Aorta (tissue), 5 donors: ENCODE results near the gene ELOVL7. TPM values are rescaled to one million over a fixed set of nuclear protein-coding genes. Genes with fewer than 3 reads are reported as not detected.

ENCODE experiments used
- ATAC-seq: fragments of 200-7000 bp; cut with Tn5 transposase; one replicate; pipeline ENCODE4 v1.9.1; 2022; ENCODE audit warnings: moderate library complexity; ENCODE audit not compliant: low FRiP score
- DNase-seq, 2 donors: peaks; one replicate each; pipeline ENCODE4 v3.0.0-alpha.2; 2020
- H3K27ac ChIP-seq, 2 donors: one replicate each; pipeline ENCODE4 v1.5.1; 2013; ENCODE audit warnings: low read length in 2 of 2, mild to moderate bottlenecking in 2 of 2, moderate library complexity in 2 of 2, control low read depth in 1 of 2, inconsistent platforms in 1 of 2, low read depth in 1 of 2
- H3K27me3 ChIP-seq, 2 donors: one replicate each; pipeline ENCODE4 v1.6.1; 2013; ENCODE audit warnings: control low read depth in 1 of 2, low read length in 1 of 2, mild to moderate bottlenecking in 1 of 2, moderate library complexity in 1 of 2; ENCODE audit not compliant: insufficient read depth in 2 of 2, control insufficient read depth in 1 of 2
- H3K36me3 ChIP-seq, 2 donors: one replicate each; pipeline ENCODE4 v1.6.1; 2013; ENCODE audit warnings: control low read depth in 1 of 2, low read length in 1 of 2, mild to moderate bottlenecking in 1 of 2; ENCODE audit not compliant: insufficient read depth in 2 of 2, control insufficient read depth in 1 of 2
- H3K4me1 ChIP-seq, 2 donors: one replicate each; pipeline ENCODE4 v1.6.1; 2013; ENCODE audit warnings: low read length in 2 of 2, control low read depth in 1 of 2, mild to moderate bottlenecking in 1 of 2, moderate library complexity in 1 of 2; ENCODE audit not compliant: insufficient read depth in 2 of 2, control insufficient read depth in 1 of 2
- H3K4me3 ChIP-seq, 2 donors: one replicate each; pipeline ENCODE4 v1.5.1; 2013; ENCODE audit warnings: low read length in 2 of 2, control low read depth in 1 of 2, mild to moderate bottlenecking in 1 of 2
- H3K9me3 ChIP-seq: one replicate; pipeline ENCODE4 v1.6.1; 2013; ENCODE audit warnings: mild to moderate bottlenecking, low read length; ENCODE audit not compliant: control insufficient read depth
- WGBS, 2 donors: extraction: QIAGEN DNeasy Blood & Tissue Kit; methylation state at CpG; one replicate each; pipeline ENCODE4 v1.1.7; 2013; 5-methylcytosine and 5-hydroxymethylcytosine counted together
- intact Hi-C, 2 donors: fragments of 100-400 bp; cut with DNase I; formaldehyde crosslinking; loops; one replicate each; pipeline versions ENCODE4 v1.14.2 to v1.15.0; 2022
- polyA plus RNA-seq, 2 donors: library from polyadenylated mRNA; stranded (reverse); fragments of 200-250 nt; gene quantifications; one replicate each; pipeline ENCODE4 v1.2.3, GENCODE V29; 2013
- total RNA-seq, 2 donors: library from RNA; stranded (reverse); fragmentation: NEBNext Ultra II Directional; extraction: Animal tissue kit (Norgen Biotek cat#: 25700); gene quantifications; one replicate each; pipeline ENCODE4 v1.2.1, GENCODE V29; 2021
- donor health status: healthy with polysubstance abuse.
- donor health status: Bipolar disorder and iron deficiency.
- donor health status: DM: no; HTN: no; CAD: no.
- donor health status: DM: no; HTN: no; CAD: no.
- donor health status: DM: yes; HTN: yes; CAD: no.

Gene ELOVL7
- total and polyA plus RNA-seq, 4 donors, result 1.5 to 10.5 (median 5.4) TPM; not detected in 1

GRCh38 chr5:60842871-60843385 lies 1.1 kb downstream of the ELOVL7 start:
- intact Hi-C loops, result no loop called here
- ATAC-seq, result no peak
- no peaks in the 10 kb centered on the region for H3K36me3 ChIP-seq
- 7 to 8% methylated on average over 26 of the region's 26 CpGs for WGBS, 2 donors
- H3K4me3 ChIP-seq, result peak overlapping the region in 1 of 2 donors; percentile 67
- H3K27ac ChIP-seq, result no peak overlapping the region
- H3K9me3 ChIP-seq, result no peaks in the 10 kb centered on the region
- H3K4me1 ChIP-seq, result peaks cover 0 to 3% of the 10 kb centered on the region in 2 donors
- no peaks in the 10 kb centered on the region for H3K27me3 ChIP-seq
- DNase-seq, result no peak

- Histone ChIP-seq H3K4me3 (no peak overlapping the region), H3K36me3 (no peaks in the 10 kb centered on the region), H3K27ac (no peak overlapping the region), H3K27me3 (peaks cover 0 to under 1% of the 10 kb centered on the region in 2 donors), H3K9me3 (no peaks in the 10 kb centered on the region), H3K4me1 (peaks cover 0 to 3% of the 10 kb centered on the region in 2 donors)
- no peak for DNase-seq
- no peak for ATAC-seq
- WGBS, 2 donors, result 62 to 65% methylated on average over 2 of the region's 2 CpGs
- intact Hi-C loops, result no loop called here
These were observed 2.7 kb downstream of the ELOVL7 start for GRCh38 chr5:60841361-60841760.

- H3K4me1 ChIP-seq, result no peaks in the 10 kb centered on the region
- intact Hi-C loops, result no loop called here
- peaks cover 0 to 4% of the 10 kb centered on the region in 2 donors for H3K27me3 ChIP-seq
- H3K9me3 ChIP-seq, result no peaks in the 10 kb centered on the region
- no peak for DNase-seq
- ATAC-seq, result no peak
- no peak overlapping the region for H3K27ac ChIP-seq
- H3K4me3 ChIP-seq, result no peak overlapping the region
- H3K36me3 ChIP-seq, result no peaks in the 10 kb centered on the region
- 33 to 48% methylated on average over 3 of the region's 3 CpGs for WGBS, 2 donors
These were observed 7.9 kb downstream of the ELOVL7 start for GRCh38 chr5:60836131-60836530.

- Histone ChIP-seq H3K36me3 (no peaks in the 10 kb centered on the region), H3K27ac (no peak overlapping the region), H3K4me1 (no peaks in the 10 kb centered on the region), H3K4me3 (no peak overlapping the region), H3K27me3 (peaks cover 0 to 4% of the 10 kb centered on the region in 2 donors), H3K9me3 (no peaks in the 10 kb centered on the region)
- intact Hi-C loops, result no loop called here
- DNase-seq (no peak), ATAC-seq (no peak)
- WGBS, 2 donors, result 53 to 56% methylated on average over 5 of the region's 5 CpGs
These were observed 8.5 kb downstream of the ELOVL7 start for GRCh38 chr5:60835554-60835953.

- no peaks in the 10 kb centered on the region for H3K9me3 ChIP-seq
- ATAC-seq (no peak), DNase-seq (no peak)
- intact Hi-C loops, result no loop called here
- peaks cover 0 to 4% of the 10 kb centered on the region in 2 donors for H3K27me3 ChIP-seq
- no peaks in the 10 kb centered on the region for H3K36me3 ChIP-seq
- no peaks in the 10 kb centered on the region for H3K4me1 ChIP-seq
- H3K4me3 ChIP-seq, result no peak overlapping the region
- H3K27ac ChIP-seq, result no peak overlapping the region
These were observed 10.5 kb downstream of the ELOVL7 start for GRCh38 chr5:60833520-60833919.

GRCh38 chr5:60830581-60831127 lies 13.4 kb downstream of the ELOVL7 start:
- intact Hi-C loops, result no loop called here
- Histone ChIP-seq H3K27me3 (peaks cover 0 to 2% of the 10 kb centered on the region in 2 donors), H3K4me3 (no peak overlapping the region), H3K36me3 (no peaks in the 10 kb centered on the region), H3K9me3 (no peaks in the 10 kb centered on the region), H3K27ac (no peak overlapping the region), H3K4me1 (no peaks in the 10 kb centered on the region)
- DNase-seq (no peak), ATAC-seq (no peak)

- Histone ChIP-seq H3K4me3 (no peak overlapping the region), H3K27ac (no peak overlapping the region), H3K4me1 (no peaks in the 10 kb centered on the region), H3K27me3 (no peaks in the 10 kb centered on the region), H3K36me3 (no peaks in the 10 kb centered on the region), H3K9me3 (no peaks in the 10 kb centered on the region)
- WGBS, 2 donors, result 76 to 80% methylated on average over 2 of the region's 2 CpGs
- intact Hi-C loops, result no loop called here
- DNase-seq (no peak), ATAC-seq (no peak)
These were observed 14.4 kb downstream of the ELOVL7 start for GRCh38 chr5:60829490-60830266.

GRCh38 chr5:60827201-60827600 lies 16.9 kb downstream of the ELOVL7 start:
- Histone ChIP-seq H3K36me3 (no peaks in the 10 kb centered on the region), H3K27ac (no peak overlapping the region), H3K4me3 (no peak overlapping the region), H3K9me3 (no peaks in the 10 kb centered on the region), H3K27me3 (no peaks in the 10 kb centered on the region), H3K4me1 (no peaks in the 10 kb centered on the region)
- WGBS, 2 donors, result 80 to 83% methylated on average over 1 of the region's 1 CpG
- DNase-seq (no peak), ATAC-seq (no peak)
- intact Hi-C loops, result no loop called here

GRCh38 chr5:60826653-60827052 lies 17.4 kb downstream of the ELOVL7 start:
- Histone ChIP-seq H3K9me3 (no peaks in the 10 kb centered on the region), H3K27ac (no peak overlapping the region), H3K36me3 (no peaks in the 10 kb centered on the region), H3K4me1 (no peaks in the 10 kb centered on the region), H3K4me3 (no peak overlapping the region), H3K27me3 (no peaks in the 10 kb centered on the region)
- no peak for ATAC-seq
- no peak for DNase-seq
- intact Hi-C loops, result no loop called here
